GM12801 (cell line): ENCODE measurements around the gene BPIFA3.

Experiments
- TF ChIP-seq, protein P1 (sequence below): IDR thresholded peaks from one replicate; pipeline ENCODE4 v1.5.1; 2011; ENCODE audit warnings: control low read depth; ENCODE audit not compliant: insufficient read length; ENCODE audit errors: extremely low read depth

BPIFA3 gene

DNA sequence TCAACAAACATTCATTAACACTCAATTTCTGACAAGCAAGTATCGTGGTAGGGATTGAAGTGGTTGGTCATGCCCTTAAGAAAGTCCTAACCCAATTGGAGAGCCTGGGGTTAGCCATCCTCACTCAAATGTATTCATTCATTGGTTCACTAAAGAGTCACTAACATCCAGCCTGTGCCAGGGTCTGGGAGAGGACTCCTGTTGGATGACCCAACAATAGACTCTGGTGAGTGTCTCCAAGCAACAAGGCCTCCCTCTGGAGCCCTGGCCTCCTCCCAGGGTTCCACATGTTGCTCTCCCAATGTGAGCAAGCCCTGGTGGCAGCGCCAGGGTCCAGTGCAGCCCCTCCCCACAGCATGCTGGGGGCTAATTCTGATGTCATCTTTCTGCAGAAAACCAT, at the start of gene BPIFA3:
TSS of gene BPIFA3 (plus strand) at position 301 of the 400 bp plus-strand sequence. CDS start 185 bp downstream, outside the sequence.
- TF ChIP-seq, protein P1, sequence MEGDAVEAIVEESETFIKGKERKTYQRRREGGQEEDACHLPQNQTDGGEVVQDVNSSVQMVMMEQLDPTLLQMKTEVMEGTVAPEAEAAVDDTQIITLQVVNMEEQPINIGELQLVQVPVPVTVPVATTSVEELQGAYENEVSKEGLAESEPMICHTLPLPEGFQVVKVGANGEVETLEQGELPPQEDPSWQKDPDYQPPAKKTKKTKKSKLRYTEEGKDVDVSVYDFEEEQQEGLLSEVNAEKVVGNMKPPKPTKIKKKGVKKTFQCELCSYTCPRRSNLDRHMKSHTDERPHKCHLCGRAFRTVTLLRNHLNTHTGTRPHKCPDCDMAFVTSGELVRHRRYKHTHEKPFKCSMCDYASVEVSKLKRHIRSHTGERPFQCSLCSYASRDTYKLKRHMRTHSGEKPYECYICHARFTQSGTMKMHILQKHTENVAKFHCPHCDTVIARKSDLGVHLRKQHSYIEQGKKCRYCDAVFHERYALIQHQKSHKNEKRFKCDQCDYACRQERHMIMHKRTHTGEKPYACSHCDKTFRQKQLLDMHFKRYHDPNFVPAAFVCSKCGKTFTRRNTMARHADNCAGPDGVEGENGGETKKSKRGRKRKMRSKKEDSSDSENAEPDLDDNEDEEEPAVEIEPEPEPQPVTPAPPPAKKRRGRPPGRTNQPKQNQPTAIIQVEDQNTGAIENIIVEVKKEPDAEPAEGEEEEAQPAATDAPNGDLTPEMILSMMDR = no peak

DNA sequence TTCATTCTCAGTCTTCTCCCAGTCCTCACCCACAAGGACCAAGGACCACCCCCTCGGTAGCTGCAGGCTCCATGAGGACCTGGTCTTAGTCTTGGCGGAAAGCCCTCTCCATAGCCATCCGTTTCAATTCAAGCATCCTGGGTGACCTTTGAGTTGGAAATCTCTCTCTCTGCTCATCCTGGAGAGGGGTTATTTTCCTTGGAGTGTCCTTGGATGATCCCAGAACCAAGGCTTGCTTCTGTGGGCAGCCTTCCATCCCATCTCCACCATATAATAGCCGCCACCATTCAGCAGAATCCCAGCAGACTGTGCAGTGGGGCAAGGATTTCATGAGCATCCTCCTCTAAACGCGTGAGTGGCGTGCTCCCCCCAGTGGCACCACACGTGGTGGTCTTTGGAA, 49.3 kb upstream of the BPIFA3 start, which contains the start of gene BPIFA2:
TSS of gene BPIFA2 (plus strand) at position 301 of the 400 bp plus-strand sequence. CDS start 987 bp downstream, outside the sequence.
- TF ChIP-seq, protein P1 = no peak

DNA sequence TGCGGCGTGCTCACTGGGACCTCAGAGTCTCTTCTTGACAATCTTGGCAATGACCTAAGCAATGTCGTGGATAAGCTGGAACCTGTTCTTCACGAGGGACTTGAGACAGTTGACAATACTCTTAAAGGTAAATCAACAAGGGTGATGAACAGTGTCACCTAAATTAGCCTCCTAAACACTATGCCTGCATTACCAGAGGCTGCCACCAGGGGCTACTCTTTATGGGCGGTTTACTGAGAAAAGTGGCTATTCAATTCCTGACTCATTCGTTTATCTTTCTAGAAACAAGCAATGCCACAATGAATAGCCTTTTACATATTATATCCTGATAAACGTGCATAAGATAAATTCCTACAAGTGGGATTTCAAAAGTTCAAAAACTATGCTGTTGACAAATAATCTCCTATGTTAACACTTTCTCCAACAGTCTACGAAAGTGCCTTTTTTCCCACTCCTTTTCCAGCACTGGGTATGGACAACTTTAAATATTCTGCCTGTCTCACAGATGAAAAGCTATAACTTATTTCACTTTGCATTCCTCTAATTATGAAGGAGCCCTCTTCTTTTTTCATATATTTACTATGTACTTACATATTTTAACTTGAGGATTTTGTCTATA, 47.9 kb upstream of the BPIFA3 start:
- TF ChIP-seq, protein P1 = no peak

DNA sequence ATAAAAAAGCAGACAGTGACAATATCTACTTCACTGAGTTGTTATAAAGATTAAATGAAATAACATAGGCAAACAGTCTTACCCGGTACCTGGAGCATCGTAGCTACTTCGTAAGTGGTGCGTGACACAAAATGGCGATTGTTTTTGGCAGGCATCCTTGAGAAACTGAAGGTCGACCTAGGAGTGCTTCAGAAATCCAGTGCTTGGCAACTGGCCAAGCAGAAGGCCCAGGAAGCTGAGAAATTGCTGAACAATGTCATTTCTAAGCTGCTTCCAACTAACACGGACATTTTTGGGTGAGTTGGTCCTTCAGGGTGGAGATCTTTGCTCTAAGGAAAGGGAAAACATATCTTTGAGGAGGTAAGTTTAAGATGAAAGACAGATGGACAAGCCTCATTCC, 44.4 kb upstream of the BPIFA3 start:
- TF ChIP-seq, protein P1 = no peak

DNA sequence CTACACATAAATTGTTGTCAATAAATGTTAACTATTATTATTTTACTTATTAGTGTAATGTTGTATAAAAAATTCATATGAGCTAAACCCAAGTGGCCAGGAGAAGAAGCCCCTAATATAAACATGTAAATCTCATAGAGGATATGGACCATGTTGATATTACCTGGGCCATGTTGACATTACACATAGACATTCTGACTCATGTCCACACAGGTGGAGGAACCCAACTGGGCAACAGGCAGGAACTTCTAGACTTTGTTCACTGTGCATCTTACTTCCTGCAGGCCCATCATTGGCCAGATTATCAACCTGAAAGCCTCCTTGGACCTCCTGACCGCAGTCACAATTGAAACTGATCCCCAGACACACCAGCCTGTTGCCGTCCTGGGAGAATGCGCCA, 42.0 kb upstream of the BPIFA3 start:
- TF ChIP-seq, protein P1 = no peak

DNA sequence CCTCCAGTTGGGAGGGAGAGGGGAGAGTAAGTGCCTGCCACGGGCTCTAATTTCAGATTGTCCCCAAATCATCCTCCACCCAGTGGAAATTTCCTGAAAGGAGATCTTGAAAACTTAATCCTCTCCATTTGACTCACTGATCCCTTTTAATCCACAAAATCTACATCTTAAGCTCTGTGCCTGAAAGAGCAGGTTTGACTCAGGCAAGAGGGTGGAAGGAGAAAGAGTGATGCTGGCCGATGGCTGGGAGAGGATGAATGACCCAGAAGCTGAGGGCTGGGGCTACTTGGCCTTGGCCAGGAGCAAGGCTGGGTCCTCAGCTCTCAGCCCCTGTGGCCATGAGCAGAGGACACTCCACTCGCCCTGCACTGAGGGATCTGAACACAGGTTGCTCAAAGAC, 41.1 kb upstream of the BPIFA3 start:
- TF ChIP-seq, protein P1 = no peak

DNA sequence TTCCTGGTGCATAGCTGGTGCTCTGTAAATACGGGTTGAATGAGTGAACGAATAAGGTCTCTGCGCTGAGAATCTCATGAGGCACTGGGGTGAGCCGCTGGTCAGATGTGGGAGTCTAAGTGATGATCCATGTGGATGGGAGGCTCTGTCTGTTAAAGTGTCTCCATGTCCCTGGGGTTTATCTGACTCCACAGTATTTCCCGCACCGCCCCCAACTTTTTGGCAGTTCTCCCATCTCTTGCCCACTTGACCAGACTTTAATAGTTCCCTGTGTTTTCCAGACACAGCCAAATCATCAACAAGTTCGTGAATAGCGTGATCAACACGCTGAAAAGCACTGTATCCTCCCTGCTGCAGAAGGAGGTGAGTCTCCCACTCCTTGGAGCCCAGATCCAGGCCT, 39.3 kb upstream of the BPIFA3 start:
- TF ChIP-seq, protein P1 = no peak

DNA sequence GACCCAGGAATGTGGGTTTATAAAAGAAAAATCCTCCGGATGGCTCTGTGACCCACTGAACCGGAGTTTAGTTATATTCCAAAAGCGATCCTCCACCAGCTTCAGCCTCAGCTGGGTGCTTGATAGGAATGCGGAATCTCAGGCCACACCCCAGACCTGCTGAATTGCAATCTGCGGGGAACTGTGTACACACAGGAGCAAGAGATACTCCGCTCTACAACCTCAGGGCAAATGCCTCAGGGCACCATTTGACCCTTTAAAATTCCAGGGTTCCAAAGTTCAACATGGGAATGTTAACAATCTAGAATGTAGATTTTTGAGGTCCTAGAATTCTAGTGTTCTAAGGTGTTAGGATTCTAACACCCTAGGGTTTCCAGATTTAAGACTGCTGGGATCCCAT, 38.4 kb upstream of the BPIFA3 start:
- TF ChIP-seq, protein P1 = no peak
